Endothelial cell of umbilical vein (primary cell): ENCODE measurements around the gene C4A.

ENCODE experiments used
- CTCF ChIP-seq, 2 donors: IDR thresholded peaks; 1 replicate in 1 of 2; 2 replicates in 1 of 2; pipeline ENCODE4 v1.5.1; 2011; ENCODE audit warnings: low read length in 2 of 2, mild to moderate bottlenecking in 2 of 2, moderate library complexity in 2 of 2, control low read depth in 1 of 2, inconsistent platforms in 1 of 2, low read depth in 1 of 2; ENCODE audit not compliant: insufficient read depth in 1 of 2; ENCODE audit errors: extremely low read depth in 1 of 2
- EZH2 ChIP-seq: IDR thresholded peaks from 2 replicates; pipeline ENCODE4 v1.6.1; 2012; ENCODE audit warnings: borderline replicate concordance, low read depth, mild to moderate bottlenecking, moderate library complexity, low read length, inconsistent platforms; ENCODE audit not compliant: severe bottlenecking
- FOS ChIP-seq: IDR thresholded peaks from 2 replicates; pipeline ENCODE4 v1.6.1; 2011; ENCODE audit warnings: mild to moderate bottlenecking, low read length, moderate library complexity, borderline replicate concordance; ENCODE audit not compliant: insufficient read depth
- GATA2 ChIP-seq: IDR thresholded peaks from 2 replicates; pipeline ENCODE4 v1.7.0; 2011; ENCODE audit warnings: low read depth, mild to moderate bottlenecking, moderate library complexity, mixed read lengths, low read length; ENCODE audit not compliant: insufficient read length, insufficient read depth
- JUN ChIP-seq: IDR thresholded peaks from 2 replicates; pipeline ENCODE4 v1.6.1; 2011; ENCODE audit warnings: borderline replicate concordance, low read depth; ENCODE audit not compliant: insufficient read length, insufficient read depth
- MYC ChIP-seq: IDR thresholded peaks from one replicate; pipeline ENCODE4 v1.6.1; 2011; ENCODE audit warnings: mild to moderate bottlenecking, low read depth, low read length
- POLR2A ChIP-seq: IDR thresholded peaks from 2 replicates; pipeline ENCODE4 v1.6.1; 2012; ENCODE audit warnings: low read depth, mild to moderate bottlenecking, control low read depth, low read length
- POLR2AphosphoS5 ChIP-seq: IDR thresholded peaks from 2 replicates; pipeline ENCODE4 v1.6.1; 2012; ENCODE audit warnings: low read depth, mild to moderate bottlenecking, control low read depth, low read length, moderate library complexity; ENCODE audit not compliant: insufficient read depth
- TF ChIP-seq, protein P1 (sequence below): IDR thresholded peaks from 2 replicates; pipeline ENCODE4 v1.6.1; 2011; ENCODE audit not compliant: insufficient read depth, insufficient read length

DNA sequence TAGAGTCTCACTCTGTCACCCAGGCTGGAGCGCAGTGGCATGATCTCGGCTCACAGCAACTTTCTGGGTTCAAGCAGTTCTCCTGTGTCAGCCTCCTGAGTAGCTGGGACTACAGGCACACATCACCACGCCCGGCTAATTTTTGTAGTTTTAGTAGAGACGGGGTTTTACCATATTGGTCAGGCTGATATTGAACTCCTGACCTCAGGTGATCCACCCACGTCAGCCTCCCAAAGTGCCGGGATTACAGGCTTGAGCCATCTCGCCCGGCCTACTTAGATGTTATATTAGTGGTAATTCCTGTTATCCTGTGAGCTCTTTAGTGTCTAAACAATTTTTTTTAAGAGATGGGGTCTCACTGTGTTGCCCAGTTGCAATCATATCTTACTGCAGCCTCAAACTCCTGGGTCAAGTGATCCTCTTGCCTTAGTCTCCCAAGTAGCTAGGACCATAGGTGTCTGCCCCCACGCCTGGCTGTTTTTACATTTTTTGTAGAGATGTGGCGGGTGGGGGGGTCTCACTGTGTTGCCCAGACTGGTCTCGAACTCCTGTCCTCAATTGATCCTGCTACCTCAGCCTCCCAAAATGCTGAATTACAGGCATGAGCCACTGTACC is 3.9 kb upstream of the C4A start:
- TF ChIP-seq POLR2AphosphoS5 (no peak), CTCF (IDR thresholded peaks at IDR 0.05; ENCODE audit: extremely low read depth in 1 of 2, insufficient read depth in 1 of 2, low read depth in 1 of 2, low read length in 2 of 2) (no peak), EZH2 (no peak), POLR2A (no peak), FOS (no peak), JUN (no peak), MYC (no peak), GATA2 (no peak)
- TF ChIP-seq, protein P1, sequence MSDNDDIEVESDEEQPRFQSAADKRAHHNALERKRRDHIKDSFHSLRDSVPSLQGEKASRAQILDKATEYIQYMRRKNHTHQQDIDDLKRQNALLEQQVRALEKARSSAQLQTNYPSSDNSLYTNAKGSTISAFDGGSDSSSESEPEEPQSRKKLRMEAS: no peak
